Skeletal muscle satellite cell (primary cell): ENCODE data around the gene SLC4A9.

Experiments
- H3K27me3 ChIP-seq: 2 replicates; pipeline ENCODE4 v1.7.0; 2013; ENCODE audit warnings: low read length; ENCODE audit not compliant: control insufficient read depth, insufficient read depth
- H3K36me3 ChIP-seq: 2 replicates; pipeline ENCODE4 v1.7.0; 2013; ENCODE audit warnings: mild to moderate bottlenecking, control low read depth, low read length; ENCODE audit not compliant: insufficient read depth
- H3K4me1 ChIP-seq: 2 replicates; pipeline ENCODE4 v1.7.0; 2013; ENCODE audit warnings: low read length; ENCODE audit not compliant: control insufficient read depth, insufficient read depth
- H3K4me2 ChIP-seq: 2 replicates; pipeline ENCODE4 v1.7.0; 2013; ENCODE audit warnings: mild to moderate bottlenecking, low read length
- H3K4me3 ChIP-seq: 2 replicates; pipeline ENCODE4 v1.7.0; 2013; ENCODE audit warnings: low read length
- H3K9ac ChIP-seq: 2 replicates; pipeline ENCODE4 v1.7.0; 2013; ENCODE audit warnings: mild to moderate bottlenecking, low read depth, low read length, moderate library complexity
- H3K9me3 ChIP-seq: replicated peaks from 2 replicates; pipeline ENCODE4 v1.7.0; 2013; ENCODE audit warnings: mild to moderate bottlenecking, control low read depth, low read length

The SLC4A9 gene

GRCh38 chr5:140388052-140388451, 28.1 kb downstream of the SLC4A9 start:
- Histone ChIP-seq H3K9me3 (no peaks in the 10 kb centered on the region), H3K4me3 (no peak overlapping the region), H3K4me1 (no peaks in the 10 kb centered on the region), H3K27me3 (no peaks in the 10 kb centered on the region), H3K4me2 (no peak overlapping the region), H3K9ac (no peak overlapping the region), H3K36me3 (no peaks in the 10 kb centered on the region)

- no peaks in the 10 kb centered on the region for H3K36me3 ChIP-seq
- no peaks in the 10 kb centered on the region for H3K9me3 ChIP-seq
- no peak overlapping the region for H3K4me2 ChIP-seq
- no peak overlapping the region for H3K4me3 ChIP-seq
- no peak overlapping the region for H3K9ac ChIP-seq
- no peaks in the 10 kb centered on the region for H3K4me1 ChIP-seq
- no peaks in the 10 kb centered on the region for H3K27me3 ChIP-seq
Observed at GRCh38 chr5:140391312-140391711, 31.3 kb downstream of the SLC4A9 start.

- H3K36me3 ChIP-seq = no peaks in the 10 kb centered on the region
- H3K9me3 ChIP-seq = no peaks in the 10 kb centered on the region
- no peaks in the 10 kb centered on the region for H3K4me1 ChIP-seq
- no peaks in the 10 kb centered on the region for H3K27me3 ChIP-seq
- H3K4me2 ChIP-seq = no peak overlapping the region
- no peak overlapping the region for H3K4me3 ChIP-seq
- H3K9ac ChIP-seq = no peak overlapping the region
Observed at GRCh38 chr5:140391732-140392131, 31.7 kb downstream of the SLC4A9 start.

- Histone ChIP-seq H3K9ac (no peak overlapping the region), H3K4me2 (no peak overlapping the region), H3K4me3 (no peak overlapping the region), H3K4me1 (no peaks in the 10 kb centered on the region), H3K9me3 (no peaks in the 10 kb centered on the region), H3K27me3 (no peaks in the 10 kb centered on the region), H3K36me3 (no peaks in the 10 kb centered on the region)
Observed at GRCh38 chr5:140393738-140394137, 33.7 kb downstream of the SLC4A9 start.

GRCh38 chr5:140398379-140398811, 38.4 kb downstream of the SLC4A9 start:
- H3K36me3 ChIP-seq = no peaks in the 10 kb centered on the region

GRCh38 chr5:140399979-140400729, 40.2 kb downstream of the SLC4A9 start:
- Histone ChIP-seq H3K27me3 (no peaks in the 10 kb centered on the region), H3K4me2 (peak overlapping the region; percentile 86), H3K36me3 (no peaks in the 10 kb centered on the region), H3K4me3 (peak overlapping the region; percentile 83), H3K9me3 (no peaks in the 10 kb centered on the region), H3K9ac (peak overlapping the region; percentile 67), H3K4me1 (peaks cover 12% of the 10 kb centered on the region)

More at GRCh38 chr5:140398379-140398811, 38.4 kb downstream of the SLC4A9 start:
- H3K27me3 ChIP-seq = no peaks in the 10 kb centered on the region
- no peak overlapping the region for H3K9ac ChIP-seq
- H3K9me3 ChIP-seq = no peaks in the 10 kb centered on the region
- H3K4me3 ChIP-seq = no peak overlapping the region
- no peak overlapping the region for H3K4me2 ChIP-seq
- H3K4me1 ChIP-seq = no peaks in the 10 kb centered on the region

GRCh38 chr5:140400730-140401361, 40.9 kb downstream of the SLC4A9 start:
- no peaks in the 10 kb centered on the region for H3K27me3 ChIP-seq
- peak overlapping the region; percentile 83 for H3K4me3 ChIP-seq
- no peaks in the 10 kb centered on the region for H3K36me3 ChIP-seq
- H3K9me3 ChIP-seq = no peaks in the 10 kb centered on the region
- peaks cover 13% of the 10 kb centered on the region for H3K4me1 ChIP-seq
- peak overlapping the region; percentile 86 for H3K4me2 ChIP-seq
- H3K9ac ChIP-seq = peak overlapping the region; percentile 67

GRCh38 chr5:140401362-140402257, 41.6 kb downstream of the SLC4A9 start, which contains the start of gene ANKHD1:
ANKHD1 (plus strand) TSS chr5:140401833; CDS start chr5:140401968, 135 bp downstream.
- peak within 1 kb of the TSS; percentile 86 for H3K4me2 ChIP-seq
- H3K4me1 ChIP-seq = peaks cover 13% of the 10 kb centered on the region
- peak within 1 kb of the TSS; percentile 91 for H3K9ac ChIP-seq
- peaks cover 5% of the 10 kb centered on the region for H3K36me3 ChIP-seq
- H3K4me3 ChIP-seq = peak within 1 kb of the TSS; percentile 83
- no peaks in the 10 kb centered on the region for H3K9me3 ChIP-seq
- H3K27me3 ChIP-seq = no peaks in the 10 kb centered on the region

- Histone ChIP-seq H3K27me3 (no peaks in the 10 kb centered on the region), H3K9me3 (no peaks in the 10 kb centered on the region), H3K4me3 (peak overlapping the region; percentile 81), H3K36me3 (peaks cover 6% of the 10 kb centered on the region), H3K9ac (peak overlapping the region; percentile 91), H3K4me1 (peaks cover 13% of the 10 kb centered on the region), H3K4me2 (peak overlapping the region; percentile 86)
Observed at GRCh38 chr5:140402258-140403074, 42.5 kb downstream of the SLC4A9 start.

- peak overlapping the region; percentile 81 for H3K4me3 ChIP-seq
- peak overlapping the region; percentile 2 for H3K9ac ChIP-seq
- peaks cover 13% of the 10 kb centered on the region for H3K4me1 ChIP-seq
- H3K36me3 ChIP-seq = peaks cover 6% of the 10 kb centered on the region
- H3K9me3 ChIP-seq = no peaks in the 10 kb centered on the region
- H3K4me2 ChIP-seq = peak overlapping the region; percentile 86
- H3K27me3 ChIP-seq = no peaks in the 10 kb centered on the region
Observed at GRCh38 chr5:140403613-140404012, 43.6 kb downstream of the SLC4A9 start.
